ENCODE measurements around the gene ZMYM2. TPM values are rescaled to one million over a fixed set of nuclear protein-coding genes. Genes with fewer than 3 reads are reported as not detected.
"Not testable (repeated sequence)": the region's sequence is repeated elsewhere in the genome, so short reads cannot be mapped to it uniquely, and the experiment has no call there.

The ZMYM2 gene
- 100 to 1,000 TPM; 108 to 116 (median 109) TPM for polyA plus RNA-seq (ENCODE audit: insufficient read length in 3 of 3)

GRCh38 chr13:19958155-19959111 lies at the start of gene ZMYM2:
ZMYM2 (plus strand) TSS chr13:19958727; CDS start chr13:19993073, 34,346 bp downstream.
- DNase-seq (ENCODE audit: low read depth in 3 of 3, low spot score in 2 of 3) = peak; percentile 86 to 95 (median 94)

DNA sequence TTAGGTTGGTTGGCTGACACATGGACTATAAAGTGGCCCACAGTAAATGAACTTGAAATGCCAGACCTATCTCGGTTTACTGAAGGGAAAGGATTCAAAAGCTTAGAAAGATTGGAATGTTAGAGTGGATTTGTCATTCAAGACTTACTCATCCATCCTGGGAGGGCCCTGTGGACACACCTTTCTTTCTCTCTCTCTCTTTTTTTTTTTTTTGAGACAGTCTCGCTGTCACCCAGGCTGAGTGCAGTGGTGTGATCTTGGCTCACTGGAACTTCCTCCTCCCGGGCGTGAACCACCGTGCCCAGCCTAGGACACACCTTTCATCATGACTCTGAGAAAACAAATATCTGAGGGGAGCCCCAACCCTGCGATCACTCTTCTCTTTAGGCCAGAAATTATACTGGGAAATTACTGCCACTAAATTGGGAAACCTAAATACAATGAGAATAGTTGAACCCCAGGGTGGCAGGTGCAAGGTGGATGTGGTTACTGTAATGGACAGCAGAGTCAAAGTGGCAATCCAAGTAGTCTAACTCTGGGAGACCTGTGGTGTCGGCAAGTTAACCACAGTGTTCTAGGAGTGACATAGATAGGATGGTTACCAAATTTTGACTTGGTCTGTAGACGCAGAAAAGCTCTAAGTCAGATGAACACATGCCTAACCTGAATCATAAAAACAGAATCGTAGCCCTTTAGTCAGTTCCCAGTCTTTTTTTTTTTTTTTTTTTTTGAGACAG lies 48.0 kb upstream of the ZMYM2 start:
- no peak for DNase-seq (ENCODE audit: low read depth in 3 of 3, low spot score in 2 of 3)

GRCh38 chr13:19927117-19927748 lies 31.3 kb upstream of the ZMYM2 start:
- DNase-seq (ENCODE audit: low read depth in 3 of 3, low spot score in 2 of 3) = peak in 2 of 3 donors; percentile 1 to 6

- DNase-seq (ENCODE audit: low read depth in 3 of 3, low spot score in 2 of 3) = no peak
Measured at GRCh38 chr13:19940106-19940505, 18.4 kb upstream of the ZMYM2 start.

- no peak for DNase-seq (ENCODE audit: low read depth in 3 of 3, low spot score in 2 of 3)
Measured at GRCh38 chr13:19950374-19950773, 8.2 kb upstream of the ZMYM2 start.

DNA sequence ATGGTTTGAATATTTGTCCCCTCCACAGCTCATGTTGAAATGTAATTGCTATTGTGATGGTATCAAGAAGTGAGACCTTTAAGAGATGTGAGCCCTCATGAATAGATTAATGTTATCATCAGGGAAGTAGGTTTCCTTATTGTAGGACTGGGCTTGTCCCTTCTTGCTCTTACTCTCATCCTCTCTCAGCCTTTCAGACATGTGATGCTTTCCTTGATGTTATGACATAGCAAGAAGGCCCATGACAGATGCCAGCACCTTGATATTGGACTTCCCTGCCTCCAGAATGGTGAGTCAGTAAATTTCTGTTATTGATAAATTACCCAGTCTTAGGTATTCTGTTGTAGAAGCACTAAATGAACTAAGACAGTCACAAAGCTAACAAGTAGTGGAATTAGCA lies 5.7 kb upstream of the ZMYM2 start:
- DNase-seq (ENCODE audit: low read depth in 3 of 3, low spot score in 2 of 3) = no peak

DNA sequence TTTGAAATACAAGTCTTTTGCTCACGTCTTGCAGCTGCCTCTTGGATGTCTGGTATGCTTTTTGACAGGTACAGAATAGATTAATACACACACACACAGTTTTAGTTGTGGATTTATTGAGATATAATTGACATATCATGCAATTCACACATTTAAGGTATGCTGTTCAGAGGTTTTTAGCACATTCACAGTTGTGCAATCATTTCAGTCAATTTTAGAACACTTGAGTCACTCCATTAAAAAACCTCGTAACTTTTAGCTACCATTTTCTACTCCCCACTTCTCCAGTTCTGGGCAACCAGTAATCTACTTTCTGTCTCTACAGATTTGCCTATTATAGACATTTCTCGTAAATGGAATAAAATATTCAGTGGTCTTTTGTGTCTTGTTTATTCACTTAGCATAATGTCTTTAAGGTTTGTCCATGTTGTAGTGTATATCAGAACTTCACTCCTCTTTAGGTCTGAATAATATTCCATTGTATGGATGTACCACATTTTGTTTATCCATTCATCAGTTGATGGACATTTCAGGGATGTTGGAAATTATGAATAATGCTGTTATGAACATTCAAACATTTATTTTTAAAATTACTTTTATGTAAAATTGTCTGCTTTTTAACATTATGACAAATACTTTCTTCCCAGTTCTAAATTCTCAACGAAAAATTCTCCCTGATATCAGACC lies 2.5 kb upstream of the ZMYM2 start:
- DNase-seq (ENCODE audit: low read depth in 3 of 3, low spot score in 2 of 3) = no peak

DNA sequence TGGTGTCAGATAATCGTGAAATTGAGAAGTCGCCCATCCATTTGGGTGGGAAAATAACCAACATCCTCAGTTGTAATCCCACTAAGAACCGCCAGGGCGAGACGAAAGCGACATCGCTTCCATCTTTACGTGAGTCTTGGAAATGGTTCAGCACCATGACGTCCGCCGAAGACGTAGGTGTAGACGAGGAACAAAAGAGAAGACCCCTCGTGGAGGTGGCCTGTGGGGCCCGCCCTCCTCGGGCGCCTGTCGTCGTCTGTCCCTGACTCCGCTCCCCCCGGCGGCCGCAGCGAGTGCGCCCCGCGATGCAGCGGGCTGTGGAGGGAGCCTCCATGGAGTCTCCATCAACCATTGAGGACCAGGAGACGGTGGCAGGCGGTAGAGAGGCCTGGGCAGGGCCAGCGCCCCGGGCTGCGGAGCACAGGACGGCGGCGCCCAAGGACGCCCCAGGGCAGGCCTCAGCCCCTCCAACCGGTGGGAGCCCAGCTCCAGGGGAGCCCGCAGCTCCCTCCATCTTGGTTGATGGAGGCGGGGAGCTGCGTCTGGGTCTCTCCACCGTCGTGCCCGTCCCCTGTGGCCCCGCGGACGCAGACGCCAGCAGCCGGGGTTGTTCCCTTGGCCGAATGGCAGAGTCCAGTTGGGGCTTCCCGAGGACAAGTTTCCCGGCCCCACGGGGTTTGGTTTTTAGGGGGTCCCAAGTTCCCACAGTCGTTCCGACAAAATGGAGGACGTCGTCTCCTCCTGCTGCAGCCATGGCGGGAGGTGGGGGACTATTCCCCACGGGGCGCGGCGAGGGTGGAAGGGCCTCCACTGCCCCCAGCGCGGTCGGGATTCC lies 990 bp upstream of the ZMYM2 start:
- peak; percentile 75 to 79 (median 77) for DNase-seq (ENCODE audit: low read depth in 3 of 3, low spot score in 2 of 3)

- peak; percentile 23 to 31 (median 25) for DNase-seq (ENCODE audit: low read depth in 3 of 3, low spot score in 2 of 3)
Measured at GRCh38 chr13:19959141-19959830, 759 bp downstream of the ZMYM2 start.

DNA sequence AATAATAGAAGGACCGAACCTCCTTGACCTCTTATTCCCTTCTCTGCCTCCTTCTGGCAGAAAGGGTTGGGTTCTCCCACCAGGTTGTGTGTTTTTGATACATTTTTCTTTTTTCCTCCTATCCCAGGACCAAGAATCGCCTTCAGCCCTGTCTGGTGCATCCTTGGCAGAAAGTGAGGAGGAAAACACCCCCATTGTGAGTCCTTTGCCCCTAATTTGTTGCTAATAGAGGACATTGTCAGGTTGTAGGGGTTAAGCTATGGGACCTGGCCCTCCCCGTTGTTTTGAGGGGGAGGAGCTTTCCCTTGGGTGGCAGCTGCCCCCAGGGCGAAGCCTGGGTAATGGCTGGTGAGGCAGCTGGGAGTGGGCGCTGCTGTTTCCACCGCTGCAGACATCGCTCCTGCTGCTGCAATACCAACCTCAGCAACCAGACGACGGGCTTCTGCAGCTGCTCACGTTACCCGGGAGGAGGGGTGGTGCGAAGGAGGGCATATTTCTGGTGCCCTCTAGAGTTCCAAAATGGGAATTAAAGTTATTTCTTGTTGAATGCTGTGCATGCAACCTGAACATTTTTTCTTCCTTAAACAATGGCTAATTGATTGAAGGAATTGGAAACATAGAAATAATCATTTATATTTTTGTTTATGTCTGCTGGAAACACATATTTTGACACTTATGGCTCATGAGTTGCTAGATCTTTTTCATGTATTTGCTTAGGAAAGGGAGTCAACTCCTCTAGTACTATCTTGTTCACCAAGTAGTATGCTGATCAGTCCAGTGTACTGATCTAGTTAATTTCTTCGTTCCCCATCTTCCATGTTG lies 1.5 kb downstream of the ZMYM2 start:
- DNase-seq (ENCODE audit: low read depth in 3 of 3, low spot score in 2 of 3) = peak; percentile 73 to 86 (median 77)

DNA sequence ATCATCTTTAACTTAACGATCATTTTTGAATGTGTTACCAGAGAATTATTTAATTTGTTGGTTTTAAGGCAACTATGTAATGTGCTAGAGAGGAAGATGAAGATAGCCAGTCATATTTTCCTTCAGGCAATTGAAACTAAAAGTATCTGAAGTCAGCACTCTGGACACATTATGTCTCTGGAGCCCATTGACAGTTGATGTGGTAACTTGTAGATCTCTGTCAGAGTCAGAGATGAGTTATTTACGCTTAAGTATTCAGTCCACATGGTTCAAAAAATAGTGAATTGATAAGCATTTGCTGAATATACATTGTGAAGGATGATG lies 2.1 kb downstream of the ZMYM2 start:
- DNase-seq (ENCODE audit: low read depth in 3 of 3, low spot score in 2 of 3) = no peak

DNA sequence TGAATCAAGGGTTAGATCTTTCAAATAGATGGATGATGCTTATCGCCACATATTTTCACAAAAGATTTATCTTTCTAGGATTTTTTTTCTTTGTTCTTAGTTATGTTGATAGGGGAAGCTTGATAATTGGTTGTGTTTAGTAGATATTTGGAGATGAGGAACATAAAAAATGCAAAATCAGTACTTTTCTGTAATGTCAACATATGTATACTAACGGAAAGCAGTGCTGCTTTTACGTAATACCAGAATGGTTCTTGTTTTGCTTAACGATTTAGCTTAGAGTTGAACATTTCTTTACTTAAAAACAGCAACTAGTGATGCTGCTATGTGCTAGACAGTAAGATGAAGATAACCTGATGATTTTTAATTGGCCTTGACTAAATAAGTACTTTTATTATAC lies 3.0 kb downstream of the ZMYM2 start:
- DNase-seq (ENCODE audit: low read depth in 3 of 3, low spot score in 2 of 3) = no peak

DNA sequence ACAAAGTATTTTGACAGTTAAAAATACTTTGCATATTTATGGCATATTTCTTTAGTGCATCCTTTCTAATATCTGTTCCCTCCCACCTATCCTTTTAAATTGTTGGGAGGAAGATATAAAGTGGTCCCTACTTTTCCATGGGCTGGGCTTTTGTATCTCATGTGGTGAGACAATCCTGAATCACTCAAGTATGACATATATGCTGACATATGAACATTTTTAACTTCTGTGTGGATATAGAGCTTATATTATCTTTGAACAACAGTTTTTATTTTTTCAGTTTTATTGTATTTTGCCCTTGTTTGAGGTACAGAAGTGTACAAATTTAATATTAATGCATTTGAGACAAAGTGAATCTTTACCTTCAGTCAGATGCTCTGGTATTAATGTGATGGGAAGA lies 3.4 kb downstream of the ZMYM2 start:
- DNase-seq (ENCODE audit: low read depth in 3 of 3, low spot score in 2 of 3) = no peak

GRCh38 chr13:19962894-19963293 lies 4.4 kb downstream of the ZMYM2 start:
- no peak for DNase-seq (ENCODE audit: low read depth in 3 of 3, low spot score in 2 of 3)

DNA sequence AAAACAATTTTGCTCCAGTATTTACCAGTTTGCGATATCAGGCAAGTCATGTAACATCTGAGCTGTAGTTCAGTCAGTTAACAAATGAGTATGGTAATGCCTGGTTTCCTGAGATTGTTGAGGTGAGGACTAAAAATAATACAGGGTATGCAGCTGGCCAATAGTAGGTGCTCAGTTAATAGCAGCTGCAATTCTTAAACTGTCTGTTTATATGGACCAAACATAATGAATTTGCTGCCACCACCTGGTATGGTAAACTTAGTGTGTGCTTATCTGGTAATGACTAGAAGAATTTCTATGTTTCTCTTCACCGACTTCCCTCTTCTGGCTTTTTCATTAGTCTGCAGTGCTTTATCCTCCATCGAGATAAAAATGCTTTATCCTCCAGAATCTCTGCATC lies 9.1 kb downstream of the ZMYM2 start:
- DNase-seq (ENCODE audit: low read depth in 3 of 3, low spot score in 2 of 3) = no peak

DNA sequence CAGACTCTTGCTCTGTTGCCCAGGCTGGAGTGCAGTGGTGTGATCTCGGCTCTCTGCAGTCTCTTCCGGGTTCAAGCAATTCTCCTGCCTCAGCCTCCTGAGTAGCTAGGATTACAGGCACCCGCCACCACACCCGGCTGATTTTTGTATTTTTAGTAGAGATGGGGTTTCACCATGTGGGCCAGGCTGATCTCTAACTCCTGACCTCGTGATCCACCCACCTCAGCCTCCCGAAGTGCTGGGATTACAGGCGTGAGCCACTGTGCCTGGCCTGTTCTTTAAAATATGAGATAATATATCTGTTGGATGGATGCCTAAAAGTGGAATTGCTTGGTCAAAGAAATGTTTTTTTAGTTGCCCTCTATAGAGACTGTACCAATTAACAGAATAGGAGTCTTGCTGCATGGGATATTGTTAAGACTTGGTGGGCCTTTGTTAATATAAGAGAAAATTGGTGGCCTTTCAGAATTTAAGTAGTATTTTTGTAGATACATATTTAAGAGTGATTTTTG lies 16.0 kb downstream of the ZMYM2 start:
- not testable (repeated sequence) for DNase-seq (ENCODE audit: low read depth in 3 of 3, low spot score in 2 of 3)

DNA sequence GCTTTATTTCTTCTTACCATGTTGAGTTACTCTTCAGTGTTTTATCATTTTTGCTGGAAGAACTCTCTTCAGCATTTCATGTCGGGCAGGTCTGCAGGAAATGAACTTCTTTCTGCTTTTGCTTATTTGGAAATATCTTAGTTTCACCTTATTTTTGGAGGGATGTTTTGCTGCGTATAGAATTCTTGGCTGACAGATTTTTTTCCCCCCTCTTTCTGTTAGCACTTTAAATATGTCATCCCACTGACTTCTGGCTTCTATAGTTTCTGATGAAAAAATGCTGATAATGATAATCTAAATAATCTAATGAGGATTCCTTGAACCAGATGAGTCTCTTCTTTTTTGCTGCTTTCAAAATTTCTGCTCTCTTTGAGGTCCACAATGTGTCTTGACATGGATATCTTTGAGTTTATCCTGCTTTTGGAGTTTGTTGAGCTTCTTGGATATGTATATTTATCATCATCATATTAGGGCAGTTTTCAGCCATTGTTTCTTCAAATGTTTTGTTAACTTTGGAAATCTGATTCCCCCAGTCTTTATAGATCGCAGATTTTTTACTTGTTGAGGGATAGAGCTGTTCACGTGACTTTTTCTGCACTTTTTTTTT lies 20.4 kb downstream of the ZMYM2 start:
- no peak for DNase-seq (ENCODE audit: low read depth in 3 of 3, low spot score in 2 of 3)

All from right renal cortex interstitium (tissue), 3 donors.